GM23338 (cell line): Measurements from ENCODE around the gene ROCK2. TPM values are rescaled to one million over a fixed set of nuclear protein-coding genes. Genes with fewer than 3 reads are reported as not detected.

Experiments used
- ATAC-seq: fragments of 200-7000 bp; cut with Tn5 transposase; 3 replicates; pipeline ENCODE4 v1.9.1; 2020
- DNase-seq: peaks from one replicate; pipeline ENCODE4 v3.0.0-alpha.2; 2015; ENCODE audit warnings: low spot score
- H2AFZ ChIP-seq: fragments of 200-600 bp; sonication (generic); 2 replicates; pipeline ENCODE4 v1.8.0; 2016; ENCODE audit warnings: antibody characterized with exemption, mild to moderate bottlenecking, moderate library complexity
- H3F3A ChIP-seq: fragments of 200-600 bp; sonication (generic); replicated peaks from 2 replicates; pipeline ENCODE4 v1.8.0; 2017; ENCODE audit warnings: antibody characterized with exemption, mixed run types, low read depth
- H3K27ac ChIP-seq: fragments of 200-600 bp; sonication (generic); 2 replicates; pipeline ENCODE4 v1.6.1; 2016; ENCODE audit warnings: low read depth
- H3K27me3 ChIP-seq: fragments of 200-600 bp; sonication (generic); 2 replicates; pipeline ENCODE4 v1.8.0; 2016; ENCODE audit warnings: mild to moderate bottlenecking, mixed run types, moderate library complexity; ENCODE audit not compliant: insufficient read depth
- H3K36me3 ChIP-seq: fragments of 200-600 bp; sonication (generic); 2 replicates; pipeline ENCODE4 v1.8.0; 2016; ENCODE audit warnings: mild to moderate bottlenecking; ENCODE audit not compliant: insufficient read depth
- H3K4me1 ChIP-seq: fragments of 200-600 bp; sonication (generic); 2 replicates; pipeline ENCODE4 v1.8.0; 2016; ENCODE audit warnings: mild to moderate bottlenecking, moderate library complexity; ENCODE audit not compliant: insufficient read depth
- H3K4me2 ChIP-seq: fragments of 200-600 bp; sonication (generic); 2 replicates; pipeline ENCODE4 v1.7.1; 2017; ENCODE audit warnings: mixed run types
- H3K4me3 ChIP-seq: fragments of 200-600 bp; sonication (generic); 2 replicates; pipeline ENCODE4 v1.6.1; 2016; ENCODE audit warnings: mixed run types
- H3K79me2 ChIP-seq: fragments of 200-600 bp; sonication (generic); replicated peaks from 2 replicates; pipeline ENCODE4 v1.8.0; 2017; ENCODE audit warnings: mild to moderate bottlenecking; ENCODE audit not compliant: insufficient read depth
- H3K9me2 ChIP-seq: fragments of 200-600 bp; sonication (generic); 2 replicates; pipeline ENCODE4 v1.8.0; 2017; ENCODE audit not compliant: insufficient read depth
- H4K20me1 ChIP-seq: fragments of 200-600 bp; sonication (generic); replicated peaks from 2 replicates; pipeline ENCODE4 v1.8.0; 2017; ENCODE audit warnings: mild to moderate bottlenecking; ENCODE audit not compliant: insufficient read depth
- H3K27ac Mint-ChIP-seq: 2 replicates; pipeline ENCODE4 v1.8.0; 2020; ENCODE audit warnings: inconsistent platforms, mild to moderate bottlenecking, moderate library complexity, mixed read lengths
- H3K27me3 Mint-ChIP-seq: 3 replicates; pipeline ENCODE4 v1.8.0; 2022; ENCODE audit warnings: low read depth, mild to moderate bottlenecking, moderate library complexity, mixed read lengths, inconsistent platforms; ENCODE audit not compliant: insufficient read depth, poor library complexity
- H3K36me3 Mint-ChIP-seq: 3 replicates; pipeline ENCODE4 v1.8.0; 2021; ENCODE audit warnings: low read depth, mild to moderate bottlenecking, inconsistent platforms, moderate library complexity, mixed read lengths
- H3K4me1 Mint-ChIP-seq: 3 replicates; pipeline ENCODE4 v1.8.0; 2020; ENCODE audit warnings: mild to moderate bottlenecking, inconsistent platforms, mixed read lengths
- H3K4me3 Mint-ChIP-seq: 3 replicates; pipeline ENCODE4 v1.8.0; 2021; ENCODE audit warnings: moderate library complexity, mild to moderate bottlenecking, inconsistent platforms, mixed read lengths
- H3K9me3 Mint-ChIP-seq: 3 replicates; pipeline ENCODE4 v1.8.0; 2020; ENCODE audit warnings: moderate library complexity, mild to moderate bottlenecking, inconsistent platforms, mixed read lengths
- CREB1 ChIP-seq: fragments of 250-450 bp; sonication (Bioruptor Pico); IDR thresholded peaks from 2 replicates; pipeline ENCODE4 v1.5.0; 2020; ENCODE audit warnings: low read depth, mild to moderate bottlenecking, moderate library complexity
- EZH2phosphoT487 ChIP-seq: fragments of 200-600 bp; sonication (generic); IDR thresholded peaks from one replicate; pipeline ENCODE4 v1.8.1; 2018; ENCODE audit warnings: antibody characterized with exemption; ENCODE audit not compliant: unreplicated experiment
- JUNB ChIP-seq: IDR thresholded peaks from one replicate; pipeline ENCODE4 v1.6.1; 2016; ENCODE audit warnings: antibody characterized with exemption; ENCODE audit not compliant: unreplicated experiment
- NANOG ChIP-seq: IDR thresholded peaks from 2 replicates; pipeline ENCODE4 v1.6.1; 2016; ENCODE audit warnings: antibody characterized with exemption, borderline replicate concordance
- REST ChIP-seq: IDR thresholded peaks from one replicate; pipeline ENCODE4 v1.6.1; 2018; ENCODE audit warnings: antibody characterized with exemption; ENCODE audit not compliant: unreplicated experiment
- STAT1 ChIP-seq: IDR thresholded peaks from one replicate; pipeline ENCODE4 v1.6.1; 2016; ENCODE audit warnings: antibody characterized with exemption; ENCODE audit not compliant: unreplicated experiment
- ZNF114 ChIP-seq: fragments of 250-450 bp; sonication (Bioruptor Pico); IDR thresholded peaks from 2 replicates; pipeline ENCODE4 v1.5.0; 2020; ENCODE audit warnings: mild to moderate bottlenecking, moderate library complexity
- ZNF331 ChIP-seq: fragments of 250-450 bp; sonication (Bioruptor Pico); IDR thresholded peaks from 2 replicates; pipeline ENCODE4 v1.5.0; 2020; ENCODE audit warnings: low read depth, mild to moderate bottlenecking, moderate library complexity
- ZNF462 ChIP-seq: fragments of 250-450 bp; sonication (Bioruptor Pico); IDR thresholded peaks from 2 replicates; pipeline ENCODE4 v1.5.0; 2020; ENCODE audit warnings: mild to moderate bottlenecking, moderate library complexity
- polyA plus RNA-seq: library from polyadenylated mRNA; unstranded; fragments of >200 nt; fragmentation: Nextera tagmentation; extraction: Ambion mirVana; gene quantifications from 2 replicates; pipeline ENCODE4 v1.2.1, GENCODE V29; 2016
- total RNA-seq: library from RNA; depleted of rRNA; stranded (reverse); fragments of >200 nt; shearing (Covaris generic); gene quantifications from 2 replicates; pipeline ENCODE4 v1.2.3, GENCODE V29; 2014
- TF ChIP-seq, protein P1 (sequence below): IDR thresholded peaks from 2 replicates; pipeline ENCODE4 v1.6.1; 2016; ENCODE audit warnings: antibody characterized with exemption

ROCK2 gene
- total and polyA plus RNA-seq, 2 experiments from 2014 or later = 16.4 to 28.0 TPM

DNA sequence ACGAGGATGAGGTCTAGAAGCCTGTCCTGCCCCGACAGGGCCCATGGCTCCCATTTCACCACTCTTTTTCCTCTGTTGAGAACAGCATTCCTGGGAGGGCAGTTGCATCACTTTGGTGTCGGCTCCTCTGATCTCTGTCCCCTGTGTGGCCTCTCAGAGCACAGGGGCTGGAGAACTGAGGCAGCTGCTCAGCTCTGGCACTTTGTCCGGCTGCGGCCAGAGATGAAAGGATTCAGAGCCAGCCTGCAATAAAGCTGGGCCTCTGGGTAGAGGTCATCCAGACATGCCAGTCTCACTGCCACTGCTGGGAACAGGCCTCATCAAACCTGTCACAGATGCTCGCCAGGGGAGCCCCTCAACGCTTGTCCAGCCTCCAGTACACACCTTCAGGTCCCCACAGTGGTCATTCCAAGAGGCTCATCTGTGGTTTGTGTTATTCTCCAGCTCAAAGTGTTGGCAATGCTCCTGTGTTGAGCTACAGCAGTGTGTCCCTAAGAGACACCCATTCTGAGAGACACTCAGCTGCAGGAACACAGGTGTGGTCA lies 13.1 kb upstream of the ROCK2 start:
- no peak overlapping the region for H3K27ac ChIP-seq
- H3K27me3 ChIP-seq = no peaks in the 10 kb centered on the region
- no peaks in the 10 kb centered on the region for H3K79me2 ChIP-seq
- no peak overlapping the region for H3K4me2 ChIP-seq
- H3K27ac Mint-ChIP-seq = no peak overlapping the region
- H3K9me3 Mint-ChIP-seq = no peaks in the 10 kb centered on the region
- H3K4me3 Mint-ChIP-seq = no peak overlapping the region
- H3K27me3 Mint-ChIP-seq = peaks cover 5% of the 10 kb centered on the region
- no peaks in the 10 kb centered on the region for H4K20me1 ChIP-seq
- ATAC-seq (no peak), DNase-seq (no peak)
- H3K4me1 Mint-ChIP-seq = peaks cover 11% of the 10 kb centered on the region
- no peaks in the 10 kb centered on the region for H3K9me2 ChIP-seq
- no peaks in the 10 kb centered on the region for H3K36me3 ChIP-seq
- TF ChIP-seq, protein P1, sequence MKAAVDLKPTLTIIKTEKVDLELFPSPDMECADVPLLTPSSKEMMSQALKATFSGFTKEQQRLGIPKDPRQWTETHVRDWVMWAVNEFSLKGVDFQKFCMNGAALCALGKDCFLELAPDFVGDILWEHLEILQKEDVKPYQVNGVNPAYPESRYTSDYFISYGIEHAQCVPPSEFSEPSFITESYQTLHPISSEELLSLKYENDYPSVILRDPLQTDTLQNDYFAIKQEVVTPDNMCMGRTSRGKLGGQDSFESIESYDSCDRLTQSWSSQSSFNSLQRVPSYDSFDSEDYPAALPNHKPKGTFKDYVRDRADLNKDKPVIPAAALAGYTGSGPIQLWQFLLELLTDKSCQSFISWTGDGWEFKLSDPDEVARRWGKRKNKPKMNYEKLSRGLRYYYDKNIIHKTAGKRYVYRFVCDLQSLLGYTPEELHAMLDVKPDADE = no peak
- TF ChIP-seq REST (no peak), EZH2phosphoT487 (no peak), JUNB (no peak)
- H3F3A ChIP-seq = no peaks in the 10 kb centered on the region
- H3K4me3 ChIP-seq = no peak overlapping the region
- no peaks in the 10 kb centered on the region for H3K36me3 Mint-ChIP-seq
- H3K4me1 ChIP-seq = peaks cover 3% of the 10 kb centered on the region; the same call in 1 of the 2 replicates
- H2AFZ ChIP-seq = no peak overlapping the region

- Mint-ChIP-seq H3K4me1 (peaks cover 11% of the 10 kb centered on the region), H3K27ac (no peak overlapping the region), H3K9me3 (no peaks in the 10 kb centered on the region), H3K4me3 (no peak overlapping the region), H3K36me3 (no peaks in the 10 kb centered on the region), H3K27me3 (peaks cover 6% of the 10 kb centered on the region)
- peaks cover 3% of the 10 kb centered on the region; the same call in 1 of the 2 replicates for H3K4me1 ChIP-seq
- ATAC-seq = no peak
- no peaks in the 10 kb centered on the region for H3K27me3 ChIP-seq
- H3K27ac ChIP-seq = no peak overlapping the region
- no peaks in the 10 kb centered on the region for H3K9me2 ChIP-seq
- H3K4me2 ChIP-seq = no peak overlapping the region
- no peaks in the 10 kb centered on the region for H3F3A ChIP-seq
- H3K4me3 ChIP-seq = no peak overlapping the region
- H4K20me1 ChIP-seq = no peaks in the 10 kb centered on the region
- no peaks in the 10 kb centered on the region for H3K79me2 ChIP-seq
- no peaks in the 10 kb centered on the region for H3K36me3 ChIP-seq
- DNase-seq = no peak
- H2AFZ ChIP-seq = no peak overlapping the region
- TF ChIP-seq ZNF114 (CRISPR knock-in tag) (no peak), CREB1 (CRISPR knock-in tag) (no peak), EZH2phosphoT487 (no peak), ZNF462 (CRISPR knock-in tag) (no peak), NANOG (no peak), STAT1 (no peak), ZNF331 (CRISPR knock-in tag) (no peak)
- TF ChIP-seq, protein P1 = no peak
Observed at GRCh38 chr2:11356764-11357163, 12.3 kb upstream of the ROCK2 start.
